HL-60/S4 treated with phorbol 12-myristate 13-acetate at 8.2 ng/mL for 4 days and 3 days (cell line): ENCODE measurements around the gene PLA2G4D.
"Not testable (repeated sequence)": the region's sequence is repeated elsewhere in the genome, so short reads cannot be mapped to it uniquely, and the experiment has no call there.

Experiments
- in situ Hi-C: fragments of 300-500 bp; cut with MboI; formaldehyde crosslinking; loops from 2 replicates; pipeline ENCODE4 v1.15.0; 2022; ENCODE audit warnings: low sequenced_read_pairs

Gene PLA2G4D

DNA sequence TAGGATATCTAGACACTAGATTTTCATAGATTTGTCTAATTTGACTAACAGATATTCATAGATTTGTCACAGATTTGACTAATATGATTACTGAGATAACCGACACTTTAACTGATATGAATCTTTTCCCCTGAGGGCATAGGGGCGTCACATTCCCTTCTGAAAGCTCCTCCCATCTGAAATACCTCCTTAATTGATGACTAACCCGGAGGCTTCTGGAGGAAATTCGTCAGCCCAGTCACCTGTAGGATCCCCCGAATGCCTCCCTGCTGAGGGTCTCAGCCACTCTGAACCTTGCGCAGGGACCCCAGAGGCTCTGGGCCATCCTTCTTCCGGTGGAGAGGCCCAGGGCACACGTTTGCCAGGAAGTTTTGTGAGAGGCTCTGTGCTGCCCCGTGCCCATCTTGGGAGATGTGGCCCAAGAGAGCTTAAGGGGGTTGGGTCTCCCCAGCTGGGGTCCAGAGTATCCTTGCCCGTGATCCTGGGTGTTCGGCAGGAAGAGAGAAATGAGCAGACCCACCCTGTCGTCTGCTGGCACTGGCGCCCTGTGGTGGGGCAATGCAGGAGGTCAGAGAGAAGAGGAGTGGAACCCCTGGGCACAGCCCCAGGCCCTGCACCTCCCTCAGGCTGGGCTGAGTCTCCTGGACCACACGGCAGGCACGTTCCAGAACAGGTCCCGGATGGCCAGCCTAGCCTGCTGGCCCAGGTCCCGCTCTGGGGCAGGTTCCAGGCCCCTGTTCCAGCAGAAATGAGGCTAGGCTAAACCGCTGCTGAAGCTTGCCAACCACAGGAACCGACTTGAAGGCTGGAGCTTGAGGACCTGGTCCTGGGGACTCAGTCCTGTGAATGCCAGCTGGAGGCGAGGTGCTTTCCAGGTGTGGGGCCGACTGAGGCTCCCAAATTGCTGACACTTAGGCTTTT, 1.7 kb downstream of the PLA2G4D start:
- in situ Hi-C loops: no loop called here

DNA sequence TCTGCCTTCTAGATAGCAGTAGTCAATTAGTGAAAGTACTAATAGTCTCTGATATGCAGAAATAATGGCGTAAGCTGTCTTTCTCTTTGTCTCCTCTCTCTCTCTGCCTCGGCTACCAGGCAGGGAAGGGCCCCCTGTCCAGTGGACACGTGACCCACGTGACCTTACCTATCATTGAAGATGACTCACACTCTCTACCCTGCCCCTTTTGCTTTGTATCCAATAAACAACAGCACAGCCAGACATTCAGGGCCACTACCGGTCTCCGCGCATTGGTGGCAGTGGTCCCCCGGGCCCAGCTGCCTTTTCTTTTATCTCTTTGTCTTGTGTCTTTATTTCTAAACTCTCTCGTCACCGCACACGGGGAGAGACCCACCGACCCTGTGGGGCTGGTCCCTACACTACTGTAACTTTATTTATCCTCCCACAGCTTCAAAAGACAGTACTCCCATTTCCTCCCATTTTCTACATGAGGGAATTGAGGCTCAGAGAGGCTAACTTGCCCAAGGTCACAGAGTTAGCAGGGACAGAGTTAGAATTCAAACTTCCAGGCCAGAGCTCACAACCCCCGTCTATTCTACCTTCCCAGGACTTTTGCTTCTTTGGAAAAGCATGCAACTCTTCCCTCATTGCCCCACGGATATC, 2.5 kb downstream of the PLA2G4D start:
- in situ Hi-C loops: not testable (repeated sequence)

DNA sequence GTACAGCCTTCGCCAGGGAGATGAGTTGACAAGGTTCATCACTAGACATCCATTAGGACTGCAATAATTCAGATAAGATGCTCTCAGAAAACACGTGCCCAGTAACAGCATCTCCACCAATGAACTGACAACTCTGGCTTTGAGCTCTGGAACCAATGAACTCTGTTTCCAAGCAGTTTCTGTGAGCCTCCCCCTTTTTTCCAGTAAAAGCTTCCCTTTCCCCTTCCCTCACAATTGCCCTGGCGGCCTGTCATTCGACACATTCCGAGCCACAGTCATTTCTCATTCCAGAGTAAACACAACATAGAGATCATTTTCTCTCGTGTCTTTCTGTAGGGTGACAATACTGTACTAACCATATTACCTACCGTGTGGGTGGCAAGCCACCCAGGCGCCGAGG, 3.6 kb downstream of the PLA2G4D start:
- in situ Hi-C loops: no loop called here

DNA sequence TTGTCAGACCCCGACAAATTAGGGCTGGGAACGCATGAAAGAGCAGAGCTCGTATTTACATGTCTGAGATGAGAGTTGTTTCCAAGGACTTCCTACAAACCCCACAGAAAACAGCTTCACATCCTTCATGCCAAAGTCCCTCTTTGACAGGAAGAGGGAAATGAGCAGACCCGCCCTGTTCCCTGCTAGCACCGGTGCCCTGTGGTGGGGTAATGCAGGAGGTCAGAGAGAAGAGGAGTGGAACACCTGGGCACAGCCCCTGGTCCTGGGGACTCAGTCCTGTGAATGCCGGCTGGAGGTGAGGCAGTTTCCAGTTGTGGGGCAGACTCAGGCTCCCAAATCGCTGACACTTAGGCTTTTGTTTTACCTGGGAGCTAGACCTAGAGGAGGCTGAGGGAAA, 4.0 kb downstream of the PLA2G4D start:
- in situ Hi-C loops: no loop called here

DNA sequence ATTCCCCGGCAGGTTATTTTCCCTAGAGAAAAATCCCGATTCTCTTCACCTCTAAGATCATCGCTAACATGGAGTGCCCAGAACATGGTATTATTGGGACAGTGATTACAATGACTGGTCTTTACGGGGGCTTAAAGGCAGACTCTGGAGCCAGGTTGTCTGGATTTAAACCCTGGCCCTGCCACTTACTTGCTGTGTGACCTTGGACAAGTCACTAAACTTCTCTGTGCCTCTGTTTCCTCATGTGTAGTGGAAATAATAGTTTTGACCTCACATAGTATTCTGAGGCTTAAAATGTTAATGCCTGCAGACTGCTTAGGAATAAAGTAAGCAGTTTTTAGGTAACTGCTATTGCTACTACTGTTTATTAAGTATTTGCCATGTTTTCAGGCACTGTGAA, 4.4 kb downstream of the PLA2G4D start:
- in situ Hi-C loops: no loop called here

DNA sequence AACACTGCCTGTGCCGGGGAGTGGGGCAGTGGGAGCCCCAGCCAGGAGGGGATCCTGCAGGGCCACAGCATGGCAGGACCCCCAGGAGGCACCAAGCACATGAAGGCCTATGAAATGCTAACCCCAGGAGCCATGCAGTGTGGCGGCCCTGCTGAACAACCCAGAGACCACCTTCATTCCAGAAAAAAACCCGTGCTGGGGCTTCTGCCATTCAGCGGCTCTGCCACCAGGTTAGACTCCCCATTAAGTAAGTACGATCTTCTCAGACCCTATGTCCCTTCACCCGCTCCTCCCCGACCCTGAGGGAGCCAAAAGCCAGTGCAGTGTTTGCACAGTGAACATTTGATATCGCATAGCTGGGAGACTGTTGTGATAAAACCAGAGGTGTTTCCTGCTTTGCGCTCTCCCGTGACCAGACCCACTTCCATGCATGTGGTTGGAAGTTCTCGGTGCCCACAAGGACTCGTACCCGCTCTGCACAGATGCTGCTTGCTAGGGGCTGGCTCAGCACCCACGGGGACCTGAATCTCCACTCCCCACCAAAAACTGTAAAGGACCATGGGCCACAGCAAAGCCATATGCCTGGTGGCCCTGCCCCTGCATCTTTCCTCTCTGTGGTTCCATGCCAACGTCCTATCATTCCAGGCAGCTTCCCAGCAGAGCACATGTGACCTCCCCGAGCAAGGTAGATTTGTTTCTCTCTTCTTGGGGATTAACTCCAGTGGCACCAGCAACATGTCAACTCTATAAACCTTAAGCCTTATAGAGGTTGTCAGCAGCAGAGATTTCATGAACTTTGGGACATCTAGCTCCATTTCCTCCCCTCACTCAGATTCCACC, 5.3 kb downstream of the PLA2G4D start:
- in situ Hi-C loops: no loop called here

DNA sequence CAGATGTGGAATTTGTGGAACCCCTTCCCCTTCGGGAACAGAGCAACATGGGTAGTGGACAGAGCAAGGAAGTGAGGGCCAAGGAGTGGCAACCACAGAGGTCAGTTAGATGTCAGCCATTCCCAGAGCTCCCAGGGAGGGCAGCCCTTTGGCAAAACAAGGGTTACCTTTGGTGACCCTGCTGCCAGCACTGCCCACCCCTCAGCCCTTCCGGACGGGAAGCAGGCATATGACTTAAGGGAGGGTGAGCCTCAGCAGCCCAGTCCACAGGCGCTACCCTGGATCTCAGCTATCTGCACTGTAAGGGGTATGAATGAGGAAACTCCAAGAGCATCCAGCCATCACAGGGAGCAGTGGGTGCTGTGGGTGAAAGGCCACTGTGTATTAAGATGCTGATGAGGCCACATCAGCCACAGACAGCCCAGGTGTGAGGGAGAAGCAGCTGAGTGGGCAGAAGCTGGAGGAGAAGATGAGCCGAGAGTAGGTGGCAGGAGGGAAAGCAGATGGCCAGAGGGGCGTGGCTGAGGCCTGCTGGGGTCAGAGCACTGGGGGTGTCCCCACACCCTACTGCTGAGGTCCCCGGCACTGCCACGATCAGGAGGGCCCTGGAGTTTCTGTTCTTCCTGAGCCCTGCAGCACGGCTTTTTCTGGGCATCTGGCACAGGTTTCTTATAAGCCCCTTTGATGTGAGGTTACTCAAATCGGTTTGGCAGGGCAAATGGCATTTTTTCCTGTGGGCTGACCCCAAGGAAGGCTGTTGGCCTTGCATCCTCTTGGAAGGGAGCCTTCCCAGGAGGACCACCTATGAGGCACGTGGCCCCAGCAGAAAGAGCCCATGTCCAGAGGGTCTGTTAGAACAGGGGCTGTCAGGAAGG, 6.2 kb downstream of the PLA2G4D start:
- in situ Hi-C loops: no loop called here

DNA sequence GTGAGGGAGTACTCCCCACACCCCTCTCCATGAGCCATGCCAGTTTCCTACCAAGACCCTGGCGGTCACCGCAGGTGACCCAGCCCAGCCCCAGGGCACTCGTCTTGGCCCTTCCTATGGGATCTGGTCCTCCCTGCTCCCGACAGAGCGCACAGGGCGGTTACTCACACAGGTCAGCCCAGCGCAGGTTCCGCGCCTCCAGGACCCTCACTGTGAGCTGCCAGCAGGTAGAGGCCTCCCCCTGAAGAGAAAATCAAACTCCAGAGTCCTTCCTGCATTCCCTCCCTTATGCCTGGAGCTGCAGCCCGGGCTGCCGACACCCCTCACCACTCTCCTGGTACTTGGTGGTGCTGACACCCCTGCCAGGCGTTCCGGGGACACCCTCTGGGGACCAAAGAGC, 6.9 kb downstream of the PLA2G4D start:
- in situ Hi-C loops: no loop called here

DNA sequence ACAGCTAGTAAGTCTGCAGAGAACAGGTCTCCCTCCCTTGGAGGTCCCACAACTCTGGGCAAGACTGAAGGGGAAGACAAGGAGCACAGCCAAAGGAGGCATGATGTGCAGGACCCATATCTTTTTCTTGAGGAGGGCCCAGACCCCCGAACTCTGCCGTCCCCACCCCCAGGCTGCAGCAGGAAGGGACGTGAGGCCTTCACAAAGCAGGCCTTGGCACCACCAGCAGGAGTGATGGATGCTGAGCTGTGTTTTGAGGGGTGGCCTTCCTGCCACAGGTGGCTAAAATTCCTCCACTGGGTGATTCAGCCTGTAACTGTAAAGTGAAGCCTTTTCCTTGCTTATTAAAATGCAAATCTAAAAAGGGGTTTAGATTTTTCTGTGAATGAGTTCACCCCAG, 8.6 kb downstream of the PLA2G4D start:
- in situ Hi-C loops: no loop called here

DNA sequence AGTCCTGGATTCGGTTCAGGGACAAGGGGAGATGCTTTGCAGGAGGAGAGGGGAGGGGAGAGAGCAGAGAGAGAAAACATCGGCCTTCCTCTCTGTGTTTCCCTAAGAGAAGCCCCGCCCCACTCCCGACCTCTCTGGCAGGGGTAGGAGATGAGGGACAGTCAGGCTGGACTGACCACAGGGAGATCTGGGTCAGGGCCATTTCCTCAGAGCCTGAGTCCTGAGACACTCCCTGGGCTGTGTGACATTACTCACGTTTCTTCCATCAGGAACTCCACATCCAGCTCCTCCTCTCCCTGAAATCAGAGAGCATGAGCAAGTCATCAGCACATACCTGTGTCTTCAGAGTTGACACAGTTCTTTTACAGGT, 9.1 kb downstream of the PLA2G4D start:
- in situ Hi-C loops: no loop called here

DNA sequence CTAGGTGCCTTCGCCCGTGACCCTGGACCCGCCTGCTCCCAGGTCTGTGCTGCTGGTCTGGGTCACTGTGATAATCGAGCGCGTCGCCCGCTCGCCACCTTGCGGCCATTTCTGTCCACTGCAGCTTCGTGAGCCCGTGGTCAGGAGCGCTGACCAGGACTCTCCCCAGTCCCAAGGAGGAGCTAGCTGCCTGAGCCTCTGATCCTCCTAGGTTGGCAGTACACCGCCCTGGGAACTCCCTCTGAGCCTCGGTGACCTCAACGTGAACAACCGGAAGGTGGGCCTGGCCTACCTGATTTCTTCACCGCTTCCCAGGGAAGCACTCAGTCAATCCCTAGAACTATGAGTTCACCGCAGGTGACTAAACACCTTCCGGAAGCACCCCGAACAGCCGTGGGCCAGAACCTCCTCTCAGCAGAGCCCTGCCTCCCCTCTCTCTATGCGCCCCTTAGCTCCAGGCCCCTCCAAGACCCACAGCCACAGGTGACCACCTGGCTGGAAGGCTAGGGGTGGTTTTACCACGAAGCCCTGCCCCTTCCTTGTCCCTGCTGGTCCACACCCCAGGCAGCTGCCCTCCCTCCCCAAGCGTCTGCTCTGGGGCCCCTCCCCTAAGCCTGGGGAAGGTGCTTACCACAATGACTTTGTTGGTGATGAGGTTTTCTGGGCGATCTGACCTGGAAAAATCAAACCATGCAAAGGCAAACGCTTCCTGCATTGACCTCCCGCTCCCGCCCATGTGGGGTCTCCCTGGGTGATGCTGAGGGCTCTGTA, 9.7 kb downstream of the PLA2G4D start:
- in situ Hi-C loops: no loop called here

DNA sequence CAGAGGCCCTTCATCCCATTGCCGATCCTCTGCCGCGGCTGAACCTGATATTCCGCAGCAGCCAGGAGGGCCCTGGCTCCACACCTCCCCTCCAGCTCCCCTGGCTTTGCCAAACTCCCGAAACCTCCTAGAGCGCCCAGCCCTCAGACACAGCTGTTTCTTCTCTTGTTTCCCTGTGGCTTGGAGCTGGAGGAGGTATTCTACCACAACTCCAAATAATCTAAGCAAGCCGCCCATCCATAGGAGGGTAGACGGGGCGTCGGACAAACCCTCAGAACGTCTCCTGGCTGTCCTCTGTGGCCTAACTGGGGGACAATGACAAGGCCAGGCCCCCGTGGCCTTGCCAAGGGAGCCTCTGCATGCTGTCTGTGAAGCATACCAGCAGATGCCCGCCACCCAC, 10.4 kb downstream of the PLA2G4D start:
- in situ Hi-C loops: no loop called here

DNA sequence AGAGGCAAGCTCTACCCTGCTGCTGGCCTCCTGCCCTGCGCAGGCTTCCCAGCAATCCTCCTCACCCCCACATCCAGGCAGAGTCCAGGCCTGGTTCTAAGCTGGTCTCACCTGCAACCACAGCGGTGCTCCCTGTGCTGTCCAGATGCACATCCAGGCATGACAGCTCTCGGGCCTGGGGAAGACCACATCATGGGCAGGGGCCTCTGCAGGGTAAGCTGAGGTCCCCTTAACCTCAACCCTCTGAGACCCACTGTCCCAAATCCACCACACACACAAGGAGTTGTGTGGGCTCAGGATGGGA, 10.8 kb downstream of the PLA2G4D start:
- in situ Hi-C loops: no loop called here

DNA sequence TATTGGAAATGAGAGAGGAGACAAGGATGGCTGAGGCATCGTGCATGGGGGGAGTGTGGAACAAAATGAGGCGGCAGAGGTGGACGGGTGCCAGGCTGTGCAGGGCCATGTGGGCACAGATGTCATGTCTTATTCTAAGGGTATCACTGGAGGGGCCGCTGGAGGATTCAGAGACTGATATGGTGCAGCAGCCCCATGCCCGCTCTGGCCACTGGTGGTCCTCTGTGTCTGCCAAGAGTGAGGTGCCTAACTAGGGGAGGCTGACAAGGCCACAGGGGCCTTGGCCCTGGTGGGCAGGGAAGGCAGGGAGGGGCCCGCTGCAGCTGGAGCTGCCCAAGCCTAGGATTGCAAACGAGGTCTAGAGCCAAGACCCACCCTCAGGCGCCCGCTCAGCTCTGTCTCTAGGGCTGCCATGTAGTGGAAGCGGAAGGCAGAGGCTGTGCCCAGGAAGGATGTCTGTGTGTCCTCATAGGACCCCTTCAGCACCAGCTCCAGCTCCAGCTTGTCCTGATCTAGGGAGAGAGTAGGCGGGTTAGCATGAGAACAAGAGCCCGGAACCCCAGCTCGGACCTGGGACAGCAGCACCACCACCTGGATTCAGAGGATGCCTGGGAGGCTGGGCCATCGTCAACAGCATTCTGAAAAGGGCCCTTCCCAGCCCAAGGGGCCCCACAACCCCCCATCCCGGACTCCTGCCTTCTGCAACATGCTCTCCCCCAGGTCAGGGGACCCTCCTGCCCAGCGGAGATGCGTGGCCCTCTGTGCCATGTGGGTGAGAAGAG, 11.3 kb downstream of the PLA2G4D start:
- in situ Hi-C loops: no loop called here

DNA sequence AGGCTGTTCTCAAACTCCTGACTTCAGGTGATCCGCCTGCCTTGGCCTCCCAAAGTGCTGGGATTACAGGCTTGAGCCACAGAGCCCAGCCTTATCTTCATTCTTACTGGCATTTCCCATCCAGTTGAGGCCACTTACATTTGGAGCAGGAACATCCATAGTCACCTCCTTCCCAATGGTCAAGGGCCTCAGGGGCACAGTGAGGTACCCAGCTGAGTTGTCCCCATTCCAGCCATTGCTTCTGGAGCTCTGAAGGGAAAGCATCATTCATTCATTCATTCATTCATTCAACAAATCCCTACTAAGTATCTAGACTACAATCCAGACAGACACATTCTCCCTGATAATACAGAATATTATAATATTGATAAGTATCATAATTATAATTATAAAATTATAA, 12.2 kb downstream of the PLA2G4D start:
- in situ Hi-C loops: no loop called here

DNA sequence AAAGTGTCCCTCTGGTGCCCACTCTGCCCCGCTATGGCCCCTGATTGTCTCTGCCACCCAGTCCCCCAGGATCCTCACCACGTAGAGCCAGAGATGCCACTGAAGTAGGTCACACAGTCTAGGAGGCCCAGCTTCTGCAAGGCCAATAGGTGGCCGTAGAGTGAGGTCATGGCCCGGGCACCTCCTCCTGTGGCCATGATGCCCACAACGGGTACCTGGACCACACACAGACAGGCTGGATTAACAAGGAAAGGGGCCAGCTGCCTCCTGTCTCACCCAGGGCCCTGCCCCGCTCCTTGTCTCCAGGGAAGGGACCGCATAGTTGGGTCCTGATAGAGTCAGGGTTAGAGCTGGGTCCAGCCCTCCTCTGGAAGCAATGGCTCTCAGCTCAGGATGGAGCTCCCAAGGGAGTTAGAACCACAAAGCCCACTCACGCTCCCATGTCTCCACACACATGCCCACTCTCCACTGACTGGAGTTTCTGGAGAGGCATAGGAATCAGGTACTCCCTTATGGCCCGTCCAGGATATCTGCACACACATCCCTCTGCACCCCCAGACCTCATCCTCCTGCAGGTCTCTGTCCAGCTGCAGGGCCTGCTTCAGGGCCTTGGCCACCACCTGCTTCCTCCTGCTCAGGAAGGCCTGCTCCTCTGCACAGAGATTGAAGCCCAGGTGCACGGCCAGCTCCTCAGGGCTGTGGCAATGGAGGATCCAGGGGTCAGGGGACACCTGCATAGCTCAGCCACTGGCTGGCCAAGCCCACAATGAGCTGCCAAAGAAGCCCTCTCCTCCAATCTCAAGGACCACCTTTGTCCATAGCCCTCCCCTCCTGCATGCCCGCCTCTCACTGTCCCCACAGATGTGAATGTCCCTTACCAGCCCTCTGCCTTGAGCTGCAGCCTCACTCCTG, 13.2 kb downstream of the PLA2G4D start:
- in situ Hi-C loops: no loop called here

DNA sequence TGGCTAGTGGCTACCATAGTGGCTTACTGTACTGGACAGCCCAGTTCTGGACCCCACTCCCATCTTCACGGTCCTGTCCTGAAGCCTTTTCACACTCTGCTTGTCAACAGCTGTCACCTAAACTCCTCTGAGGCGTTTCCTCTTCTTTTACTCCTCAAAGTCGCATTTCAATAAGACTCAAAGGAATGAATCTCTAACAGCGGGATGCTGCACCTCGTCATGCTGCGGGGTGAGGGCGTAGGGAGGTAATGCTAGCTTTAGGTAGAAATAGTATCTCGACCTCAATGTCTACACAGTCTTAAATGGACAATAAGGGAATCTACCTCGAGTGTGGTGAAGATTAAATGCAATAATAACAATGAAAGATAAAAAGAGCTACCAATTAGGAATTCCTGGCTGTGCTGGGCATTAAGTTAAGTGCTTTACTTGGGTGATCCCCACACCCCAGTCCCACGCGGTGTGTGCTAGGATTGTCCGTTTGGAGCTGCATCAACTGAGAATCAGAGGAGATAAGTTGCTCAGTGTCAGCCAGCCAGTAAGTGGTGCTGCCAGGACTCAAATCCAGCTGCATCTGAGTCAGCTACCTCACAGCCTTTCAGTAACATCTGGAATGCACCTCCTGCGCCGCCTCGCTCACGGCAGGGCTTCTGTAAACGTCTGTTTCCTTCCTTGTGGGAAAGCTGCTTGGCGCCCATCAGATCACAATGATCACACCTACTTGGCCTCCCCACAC, 14.0 kb downstream of the PLA2G4D start:
- in situ Hi-C loops: no loop called here
